Hepatocyte (in vitro differentiated cells): ENCODE data around the gene SLC25A30.

Source experiments
- CTCF ChIP-seq: fragments of 200-600 bp; sonication (generic); IDR thresholded peaks from 2 replicates; pipeline ENCODE4 v1.5.1; 2016; ENCODE audit warnings: antibody characterized with exemption, mild to moderate bottlenecking; ENCODE audit not compliant: poor library complexity
- EZH2 ChIP-seq: fragments of 200-600 bp; sonication (generic); IDR thresholded peaks from 2 replicates; pipeline ENCODE4 v1.6.1; 2016; ENCODE audit warnings: antibody characterized with exemption, mild to moderate bottlenecking, borderline replicate concordance

GRCh38 chr13:45370922-45371406, 47.2 kb downstream of the SLC25A30 start:
- TF ChIP-seq EZH2 (no peak), CTCF (peak; percentile 97)
